GM23338 (cell line): ENCODE results near the gene ATG2B. TPM values are rescaled to one million over a fixed set of nuclear protein-coding genes. Genes with fewer than 3 reads are reported as not detected.

Experiments
- ATAC-seq: fragments of 200-7000 bp; cut with Tn5 transposase; 3 replicates; pipeline ENCODE4 v1.9.1; 2020
- DNase-seq: peaks from one replicate; pipeline ENCODE4 v3.0.0-alpha.2; 2015; ENCODE audit warnings: low spot score
- H2AFZ ChIP-seq: fragments of 200-600 bp; sonication (generic); 2 replicates; pipeline ENCODE4 v1.8.0; 2016; ENCODE audit warnings: antibody characterized with exemption, mild to moderate bottlenecking, moderate library complexity
- H3F3A ChIP-seq: fragments of 200-600 bp; sonication (generic); replicated peaks from 2 replicates; pipeline ENCODE4 v1.8.0; 2017; ENCODE audit warnings: antibody characterized with exemption, mixed run types, low read depth
- H3K27ac ChIP-seq: fragments of 200-600 bp; sonication (generic); 2 replicates; pipeline ENCODE4 v1.6.1; 2016; ENCODE audit warnings: low read depth
- H3K27me3 ChIP-seq: fragments of 200-600 bp; sonication (generic); 2 replicates; pipeline ENCODE4 v1.8.0; 2016; ENCODE audit warnings: mild to moderate bottlenecking, mixed run types, moderate library complexity; ENCODE audit not compliant: insufficient read depth
- H3K36me3 ChIP-seq: fragments of 200-600 bp; sonication (generic); 2 replicates; pipeline ENCODE4 v1.8.0; 2016; ENCODE audit warnings: mild to moderate bottlenecking; ENCODE audit not compliant: insufficient read depth
- H3K4me1 ChIP-seq: fragments of 200-600 bp; sonication (generic); 2 replicates; pipeline ENCODE4 v1.8.0; 2016; ENCODE audit warnings: mild to moderate bottlenecking, moderate library complexity; ENCODE audit not compliant: insufficient read depth
- H3K4me2 ChIP-seq: fragments of 200-600 bp; sonication (generic); 2 replicates; pipeline ENCODE4 v1.7.1; 2017; ENCODE audit warnings: mixed run types
- H3K4me3 ChIP-seq: fragments of 200-600 bp; sonication (generic); 2 replicates; pipeline ENCODE4 v1.6.1; 2016; ENCODE audit warnings: mixed run types
- H3K79me2 ChIP-seq: fragments of 200-600 bp; sonication (generic); replicated peaks from 2 replicates; pipeline ENCODE4 v1.8.0; 2017; ENCODE audit warnings: mild to moderate bottlenecking; ENCODE audit not compliant: insufficient read depth
- H3K9me2 ChIP-seq: fragments of 200-600 bp; sonication (generic); 2 replicates; pipeline ENCODE4 v1.8.0; 2017; ENCODE audit not compliant: insufficient read depth
- H4K20me1 ChIP-seq: fragments of 200-600 bp; sonication (generic); replicated peaks from 2 replicates; pipeline ENCODE4 v1.8.0; 2017; ENCODE audit warnings: mild to moderate bottlenecking; ENCODE audit not compliant: insufficient read depth
- H3K27ac Mint-ChIP-seq: 2 replicates; pipeline ENCODE4 v1.8.0; 2020; ENCODE audit warnings: inconsistent platforms, mild to moderate bottlenecking, moderate library complexity, mixed read lengths
- H3K27me3 Mint-ChIP-seq: 3 replicates; pipeline ENCODE4 v1.8.0; 2022; ENCODE audit warnings: low read depth, mild to moderate bottlenecking, moderate library complexity, mixed read lengths, inconsistent platforms; ENCODE audit not compliant: insufficient read depth, poor library complexity
- H3K36me3 Mint-ChIP-seq: 3 replicates; pipeline ENCODE4 v1.8.0; 2021; ENCODE audit warnings: low read depth, mild to moderate bottlenecking, inconsistent platforms, moderate library complexity, mixed read lengths
- H3K4me1 Mint-ChIP-seq: 3 replicates; pipeline ENCODE4 v1.8.0; 2020; ENCODE audit warnings: mild to moderate bottlenecking, inconsistent platforms, mixed read lengths
- H3K4me3 Mint-ChIP-seq: 3 replicates; pipeline ENCODE4 v1.8.0; 2021; ENCODE audit warnings: moderate library complexity, mild to moderate bottlenecking, inconsistent platforms, mixed read lengths
- H3K9me3 Mint-ChIP-seq: 3 replicates; pipeline ENCODE4 v1.8.0; 2020; ENCODE audit warnings: moderate library complexity, mild to moderate bottlenecking, inconsistent platforms, mixed read lengths
- CREB1 ChIP-seq: fragments of 250-450 bp; sonication (Bioruptor Pico); IDR thresholded peaks from 2 replicates; pipeline ENCODE4 v1.5.0; 2020; ENCODE audit warnings: low read depth, mild to moderate bottlenecking, moderate library complexity
- EZH2 ChIP-seq: fragments of 200-600 bp; sonication (generic); IDR thresholded peaks from one replicate; pipeline ENCODE4 v1.8.0; 2017; ENCODE audit warnings: antibody characterized with exemption, mild to moderate bottlenecking, low read depth; ENCODE audit not compliant: unreplicated experiment
- NANOG ChIP-seq: IDR thresholded peaks from 2 replicates; pipeline ENCODE4 v1.6.1; 2016; ENCODE audit warnings: antibody characterized with exemption, borderline replicate concordance
- POLR2AphosphoS5 ChIP-seq: IDR thresholded peaks from 2 replicates; pipeline ENCODE4 v1.6.1; 2016; ENCODE audit warnings: antibody characterized with exemption, low read depth
- STAT1 ChIP-seq: IDR thresholded peaks from one replicate; pipeline ENCODE4 v1.6.1; 2016; ENCODE audit warnings: antibody characterized with exemption; ENCODE audit not compliant: unreplicated experiment
- ZNF114 ChIP-seq: fragments of 250-450 bp; sonication (Bioruptor Pico); IDR thresholded peaks from 2 replicates; pipeline ENCODE4 v1.5.0; 2020; ENCODE audit warnings: mild to moderate bottlenecking, moderate library complexity
- polyA plus RNA-seq: library from polyadenylated mRNA; unstranded; fragments of >200 nt; fragmentation: Nextera tagmentation; extraction: Ambion mirVana; gene quantifications from 2 replicates; pipeline ENCODE4 v1.2.1, GENCODE V29; 2016
- total RNA-seq: library from RNA; depleted of rRNA; stranded (reverse); fragments of >200 nt; shearing (Covaris generic); gene quantifications from 2 replicates; pipeline ENCODE4 v1.2.3, GENCODE V29; 2014
- TF ChIP-seq, protein P1 (sequence below): IDR thresholded peaks from 2 replicates; pipeline ENCODE4 v1.6.1; 2016; ENCODE audit warnings: antibody characterized with exemption
- TF ChIP-seq, protein P2 (sequence below), 2 experiments: fragments of 200-600 bp in 1 of 2; sonication (generic) in 1 of 2; conservative IDR thresholded peaks; 2 replicates each; pipeline versions ENCODE4 v1.5.1 to v1.6.1; 2016 to 2017; ENCODE audit warnings: antibody characterized with exemption in 2 of 2, low read depth in 2 of 2, mild to moderate bottlenecking in 2 of 2, moderate library complexity in 1 of 2

ATG2B gene
- total and polyA plus RNA-seq, 2 experiments from 2014 or later, result 3.8 to 15.4 TPM

DNA sequence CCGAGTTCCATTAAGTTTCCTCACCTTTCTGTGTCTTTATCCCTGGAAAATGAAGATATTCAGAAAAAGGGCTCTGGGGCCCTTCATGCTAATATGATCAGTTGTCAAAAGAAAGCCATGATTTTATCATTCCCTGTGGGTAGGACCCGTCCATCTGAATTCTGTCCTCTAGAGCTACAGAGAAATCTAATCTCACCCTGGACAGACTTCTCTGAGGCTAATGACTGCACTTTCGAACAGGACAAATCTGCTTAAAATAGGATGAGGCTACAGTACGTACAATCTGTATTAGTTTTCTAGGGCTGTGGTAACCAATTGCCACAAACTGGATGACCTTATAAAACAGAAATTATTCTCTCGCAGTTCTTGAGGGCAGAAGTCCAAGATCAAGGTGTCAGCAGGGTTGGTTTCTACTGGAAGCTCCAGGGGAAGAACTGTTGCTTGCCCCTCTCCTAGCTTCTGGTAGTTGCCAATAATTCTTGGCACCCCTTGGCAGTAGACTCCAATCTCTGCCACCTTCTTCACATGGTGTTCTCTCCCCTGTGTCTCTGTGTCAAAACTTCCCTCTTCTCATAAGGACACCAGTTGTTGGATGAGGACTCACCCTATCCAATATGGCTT lies 30.0 kb upstream of the ATG2B start:
- peak overlapping the region; percentile 80 for H3K4me3 Mint-ChIP-seq
- H4K20me1 ChIP-seq, result no peaks in the 10 kb centered on the region
- H3K4me1 Mint-ChIP-seq, result no peaks in the 10 kb centered on the region
- H3K4me3 ChIP-seq, result peak overlapping the region; percentile 91
- H3F3A ChIP-seq, result peaks cover 8% of the 10 kb centered on the region; the same call in 1 of the 2 replicates
- H3K4me1 ChIP-seq, result peaks cover 9% of the 10 kb centered on the region
- H3K9me2 ChIP-seq, result no peaks in the 10 kb centered on the region
- peaks cover 32% of the 10 kb centered on the region for H3K27me3 ChIP-seq
- no peaks in the 10 kb centered on the region for H3K36me3 ChIP-seq
- TF ChIP-seq NANOG, result no peak
- no peak for TF ChIP-seq CREB1 (CRISPR knock-in tag)
- no peak for TF ChIP-seq STAT1
- TF ChIP-seq, protein P1, sequence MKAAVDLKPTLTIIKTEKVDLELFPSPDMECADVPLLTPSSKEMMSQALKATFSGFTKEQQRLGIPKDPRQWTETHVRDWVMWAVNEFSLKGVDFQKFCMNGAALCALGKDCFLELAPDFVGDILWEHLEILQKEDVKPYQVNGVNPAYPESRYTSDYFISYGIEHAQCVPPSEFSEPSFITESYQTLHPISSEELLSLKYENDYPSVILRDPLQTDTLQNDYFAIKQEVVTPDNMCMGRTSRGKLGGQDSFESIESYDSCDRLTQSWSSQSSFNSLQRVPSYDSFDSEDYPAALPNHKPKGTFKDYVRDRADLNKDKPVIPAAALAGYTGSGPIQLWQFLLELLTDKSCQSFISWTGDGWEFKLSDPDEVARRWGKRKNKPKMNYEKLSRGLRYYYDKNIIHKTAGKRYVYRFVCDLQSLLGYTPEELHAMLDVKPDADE, result no peak
- ATAC-seq, result no peak
- H3K27me3 Mint-ChIP-seq, result peaks cover 18% of the 10 kb centered on the region
- peak overlapping the region; percentile 100 for H2AFZ ChIP-seq
- H3K27ac Mint-ChIP-seq, result no peak overlapping the region
- H3K9me3 Mint-ChIP-seq, result no peaks in the 10 kb centered on the region
- H3K79me2 ChIP-seq, result 0 out of 2 replicates have a peak, but pooled peaks cover 3% of the 10 kb centered on the region
- H3K36me3 Mint-ChIP-seq, result no peaks in the 10 kb centered on the region
- H3K27ac ChIP-seq, result no peak overlapping the region
- no peak for DNase-seq
- H3K4me2 ChIP-seq, result peak overlapping the region; percentile 97

DNA sequence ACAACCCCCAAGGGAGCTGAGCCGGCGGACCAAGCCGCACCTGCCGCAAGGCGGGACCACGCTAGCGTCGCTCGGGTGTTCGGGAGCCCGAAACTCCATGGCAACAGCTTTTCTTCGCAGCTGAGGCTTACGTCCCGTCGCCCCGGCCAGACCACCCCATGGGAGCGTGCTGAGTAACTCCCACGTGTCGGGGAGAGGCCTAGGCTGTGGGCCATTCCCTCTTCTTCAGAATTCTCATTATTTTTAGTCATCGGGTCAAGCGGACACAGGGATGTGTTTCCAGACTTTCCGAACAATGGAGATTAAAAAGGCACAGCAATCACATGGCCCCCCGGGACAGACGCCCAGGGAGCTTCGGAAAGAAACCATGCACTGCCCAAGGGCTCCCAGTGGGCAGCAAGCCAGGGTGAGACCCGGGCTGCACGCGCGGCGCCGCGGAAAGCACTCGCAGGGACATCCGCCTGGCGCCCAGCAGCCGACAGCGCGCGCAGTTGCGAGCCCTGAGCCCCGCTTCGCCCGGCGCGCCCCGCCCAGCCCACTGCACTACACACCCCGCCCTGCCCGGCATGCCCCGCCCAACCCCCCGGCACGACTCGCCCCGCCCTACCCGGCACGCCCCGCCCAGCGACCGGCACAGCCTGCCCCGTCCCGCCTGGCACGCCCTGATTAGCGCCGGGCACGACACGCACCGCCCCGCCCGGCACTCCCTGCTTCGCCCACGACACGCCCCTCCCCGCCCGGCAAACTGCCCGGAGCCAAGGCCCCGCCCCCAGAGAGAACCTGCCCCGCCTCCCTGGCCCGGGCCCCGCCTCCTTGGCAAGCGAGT lies 28.4 kb upstream of the ATG2B start:
- Histone ChIP-seq H3F3A (peaks cover 8% of the 10 kb centered on the region; the same call in 1 of the 2 replicates), H3K4me3 (peak overlapping the region; percentile 92), H4K20me1 (no peaks in the 10 kb centered on the region), H2AFZ (peak overlapping the region; percentile 100), H3K79me2 (0 out of 2 replicates have a peak, but pooled peaks cover 3% of the 10 kb centered on the region), H3K36me3 (no peaks in the 10 kb centered on the region; the same call in 1 of the 2 replicates), H3K9me2 (no peaks in the 10 kb centered on the region), H3K27me3 (peaks cover 32% of the 10 kb centered on the region), H3K4me2 (peak overlapping the region; percentile 99), H3K4me1 (peaks cover 9% of the 10 kb centered on the region), H3K27ac (no peak overlapping the region)
- Mint-ChIP-seq H3K4me1 (no peaks in the 10 kb centered on the region), H3K36me3 (no peaks in the 10 kb centered on the region), H3K4me3 (peak overlapping the region; percentile 91), H3K27me3 (peaks cover 18% of the 10 kb centered on the region), H3K27ac (no peak overlapping the region), H3K9me3 (no peaks in the 10 kb centered on the region; the same call in 2 of the 3 replicates)
- DNase-seq (peak; percentile 98), ATAC-seq (peak; percentile 88)
- TF ChIP-seq, protein P1, result no peak; the same call in 1 of the 2 replicates
- TF ChIP-seq CREB1 (CRISPR knock-in tag) (peak; percentile 21; the same call in 1 of the 2 replicates), EZH2 (no peak), POLR2AphosphoS5 (peak; percentile 74; the same call in 1 of the 2 replicates), ZNF114 (no peak)
- TF ChIP-seq, protein P2, sequence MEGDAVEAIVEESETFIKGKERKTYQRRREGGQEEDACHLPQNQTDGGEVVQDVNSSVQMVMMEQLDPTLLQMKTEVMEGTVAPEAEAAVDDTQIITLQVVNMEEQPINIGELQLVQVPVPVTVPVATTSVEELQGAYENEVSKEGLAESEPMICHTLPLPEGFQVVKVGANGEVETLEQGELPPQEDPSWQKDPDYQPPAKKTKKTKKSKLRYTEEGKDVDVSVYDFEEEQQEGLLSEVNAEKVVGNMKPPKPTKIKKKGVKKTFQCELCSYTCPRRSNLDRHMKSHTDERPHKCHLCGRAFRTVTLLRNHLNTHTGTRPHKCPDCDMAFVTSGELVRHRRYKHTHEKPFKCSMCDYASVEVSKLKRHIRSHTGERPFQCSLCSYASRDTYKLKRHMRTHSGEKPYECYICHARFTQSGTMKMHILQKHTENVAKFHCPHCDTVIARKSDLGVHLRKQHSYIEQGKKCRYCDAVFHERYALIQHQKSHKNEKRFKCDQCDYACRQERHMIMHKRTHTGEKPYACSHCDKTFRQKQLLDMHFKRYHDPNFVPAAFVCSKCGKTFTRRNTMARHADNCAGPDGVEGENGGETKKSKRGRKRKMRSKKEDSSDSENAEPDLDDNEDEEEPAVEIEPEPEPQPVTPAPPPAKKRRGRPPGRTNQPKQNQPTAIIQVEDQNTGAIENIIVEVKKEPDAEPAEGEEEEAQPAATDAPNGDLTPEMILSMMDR (conservative IDR thresholded peaks at IDR 0.05; ENCODE audit: low read depth in 2 of 2), result no peak
